NCI-H2107 treated with DMSO at 0.1 percent for 48 hours (cell line): ENCODE data around the gene NRBP1.
A peak's percentile ranks its signal among the peaks of the same experiment; 100 is the strongest.

Experiments used
- DNase-seq: peaks from one replicate; lab custom pipeline; 2025; ENCODE audit not compliant: unreplicated experiment; lab: John Stamatoyannopoulos, UW

Gene NRBP1

GRCh38 chr2:27489498-27490397 lies 61.3 kb downstream of the NRBP1 start, which contains the start of gene IFT172:
Gene IFT172, minus strand, starts transcription at chr2:27489743. Its CDS starts 90 bp downstream, at chr2:27489653.
- peak; percentile 98 for DNase-seq
